SK-N-SH (cell line): ENCODE data around the gene PDE4C. TPM values are rescaled to one million over a fixed set of nuclear protein-coding genes. Genes with fewer than 3 reads are reported as not detected.
A peak's percentile ranks its signal among the peaks of the same experiment; 100 is the strongest.

Source experiments
- CTCF ChIA-PET: fragments of 300-600, 350-600 bp; formaldehyde crosslinking; extraction: SDS; loops from one replicate; lab custom pipeline; 2021; lab: Yijun Ruan, JAX
- POLR2A ChIA-PET: fragments of 350-600 bp; sonication (Branson Sonifier 250); formaldehyde crosslinking; extraction: SDS; loops from one replicate; lab custom pipeline; 2020; ENCODE audit warnings: antibody characterized with exemption, inconsistent platforms; lab: Yijun Ruan, JAX
- DNase-seq: peaks from one replicate; pipeline ENCODE4 v3.0.0; 2012
- H2AFZ ChIP-seq: fragments of 200-600 bp; sonication (generic); 2 replicates; pipeline ENCODE4 v1.8.1; 2016; ENCODE audit warnings: antibody characterized with exemption, mild to moderate bottlenecking, low read depth
- H3F3A ChIP-seq: fragments of 200-600 bp; sonication (generic); replicated peaks from 2 replicates; pipeline ENCODE3; 2016; ENCODE audit warnings: antibody characterized with exemption, mild to moderate bottlenecking; ENCODE audit not compliant: insufficient read depth
- H3K27ac ChIP-seq, 2 experiments: fragments of 200-500 bp in 1 of 2; fragments of 200-600 bp in 1 of 2; sonication (Bioruptor generic) in 1 of 2; sonication (generic), shearing (Covaris generic) in 1 of 2; 2 replicates each; pipeline versions ENCODE4 v1.5.1 to v1.6.1; 2014 to 2016; ENCODE audit warnings: low read depth in 2 of 2, inconsistent platforms in 1 of 2, low read length in 1 of 2, mild to moderate bottlenecking in 1 of 2, mixed read lengths in 1 of 2
- H3K27me3 ChIP-seq: fragments of 200-600 bp; sonication (generic), shearing (Covaris generic); 2 replicates; pipeline ENCODE4 v1.6.1; 2016; ENCODE audit warnings: mixed run types; ENCODE audit not compliant: insufficient read depth
- H3K36me3 ChIP-seq, 2 experiments: fragments of 200-500 bp in 1 of 2; fragments of 200-600 bp in 1 of 2; sonication (Bioruptor generic) in 1 of 2; sonication (generic) in 1 of 2; replicated peaks in 1 of 2; 2 replicates each; pipeline versions ENCODE3 to v1.5.1; 2014 to 2016; ENCODE audit warnings: low read length in 1 of 2, mild to moderate bottlenecking in 1 of 2; ENCODE audit not compliant: insufficient read depth in 2 of 2, control insufficient read depth in 1 of 2
- H3K4me1 ChIP-seq, 2 experiments: fragments of 200-500 bp in 1 of 2; fragments of 200-600 bp in 1 of 2; sonication (Bioruptor generic) in 1 of 2; sonication (generic), shearing (Covaris generic) in 1 of 2; 2 replicates each; pipeline versions ENCODE4 v1.5.1 to v1.6.1; 2014 to 2016; ENCODE audit warnings: low read depth in 1 of 2, low read length in 1 of 2, mixed run types in 1 of 2; ENCODE audit not compliant: insufficient read depth in 2 of 2, control insufficient read depth in 1 of 2
- H3K4me2 ChIP-seq: fragments of 200-600 bp; sonication (generic), shearing (Covaris generic); 2 replicates; pipeline ENCODE4 v1.6.1; 2017; ENCODE audit warnings: mixed run types
- H3K4me3 ChIP-seq, 2 experiments: fragments of 200-500 bp in 1 of 2; fragments of 200-600 bp in 1 of 2; sonication (Bioruptor generic) in 1 of 2; sonication (generic), shearing (Covaris generic) in 1 of 2; 2 replicates each; pipeline versions ENCODE4 v1.5.1 to v1.8.1; 2014 to 2016; ENCODE audit warnings: low read depth in 2 of 2, inconsistent platforms in 1 of 2, low read length in 1 of 2, mild to moderate bottlenecking in 1 of 2, mixed read lengths in 1 of 2, moderate library complexity in 1 of 2
- H3K79me2 ChIP-seq: fragments of 200-600 bp; sonication (generic); 2 replicates; pipeline ENCODE4 v1.8.1; 2017; ENCODE audit warnings: mild to moderate bottlenecking; ENCODE audit not compliant: insufficient read depth
- H3K9ac ChIP-seq: fragments of 200-600 bp; sonication (generic); 2 replicates; pipeline ENCODE4 v1.6.1; 2017; ENCODE audit warnings: mixed run types
- H3K9me2 ChIP-seq: fragments of 200-600 bp; sonication (generic); 2 replicates; pipeline ENCODE4 v1.6.1; 2017; ENCODE audit warnings: mixed run types
- H3K9me3 ChIP-seq: fragments of 200-600 bp; sonication (generic); 2 replicates; pipeline ENCODE4 v1.6.1; 2017; ENCODE audit warnings: mixed run types, mild to moderate bottlenecking, moderate library complexity
- H4K20me1 ChIP-seq: fragments of 200-600 bp; sonication (generic); 2 replicates; pipeline ENCODE4 v1.6.1; 2017; ENCODE audit warnings: mild to moderate bottlenecking, mixed run types; ENCODE audit not compliant: insufficient read depth
- CTCF ChIP-seq: fragments of 200-600 bp; sonication (generic); IDR thresholded peaks from 2 replicates; pipeline ENCODE4 v1.6.1; 2017; ENCODE audit warnings: antibody characterized with exemption, mild to moderate bottlenecking, moderate library complexity
- ELF1 ChIP-seq: IDR thresholded peaks from 2 replicates; pipeline ENCODE4 v1.4.0; 2012
- FOSL2 ChIP-seq: IDR thresholded peaks from 2 replicates; pipeline ENCODE4 v1.4.0; 2012; ENCODE audit warnings: low read depth, mild to moderate bottlenecking, moderate library complexity, borderline replicate concordance
- GABPA ChIP-seq: IDR thresholded peaks from 2 replicates; pipeline ENCODE4 v1.4.0; 2012; ENCODE audit warnings: low read depth, mild to moderate bottlenecking
- GATA2 ChIP-seq: sonication (generic); formaldehyde crosslinking; IDR thresholded peaks from 2 replicates; pipeline ENCODE4 v1.5.0; 2020; ENCODE audit warnings: mild to moderate bottlenecking, missing genetic modification reagents
- JUND ChIP-seq: IDR thresholded peaks from 2 replicates; pipeline ENCODE4 v1.4.0; 2012
- NFIC ChIP-seq: IDR thresholded peaks from 2 replicates; pipeline ENCODE4 v1.4.0; 2012; ENCODE audit warnings: borderline replicate concordance
- RCOR1 ChIP-seq: fragments of 150-350 bp; IDR thresholded peaks from 2 replicates; pipeline ENCODE4 v1.6.1; 2017; ENCODE audit warnings: antibody characterized with exemption, low read length
- RXRA ChIP-seq: IDR thresholded peaks from 2 replicates; pipeline ENCODE4 v1.4.0; 2012; ENCODE audit warnings: low read depth, mild to moderate bottlenecking, borderline replicate concordance
- SIN3A ChIP-seq: IDR thresholded peaks from 2 replicates; pipeline ENCODE4 v1.6.1; 2012; ENCODE audit warnings: low read depth, mild to moderate bottlenecking, low read length, moderate library complexity, borderline replicate concordance
- TAF1 ChIP-seq: IDR thresholded peaks from 2 replicates; pipeline ENCODE4 v1.6.1; 2012; ENCODE audit warnings: low read depth, mild to moderate bottlenecking, low read length, moderate library complexity, borderline replicate concordance
- TEAD4 ChIP-seq: IDR thresholded peaks from 2 replicates; pipeline ENCODE4 v1.4.0; 2012; ENCODE audit warnings: mild to moderate bottlenecking, borderline replicate concordance; ENCODE audit not compliant: insufficient read depth
- YY1 ChIP-seq: IDR thresholded peaks from 2 replicates; pipeline ENCODE4 v1.4.0; 2012; ENCODE audit warnings: low read depth, mild to moderate bottlenecking
- WGBS: methylation state at CpG from one replicate; pipeline ENCODE4 v1.1.6; 2017; ENCODE audit warnings: low lambda C conversion rate; 5-methylcytosine and 5-hydroxymethylcytosine counted together
- polyA plus RNA-seq, 3 experiments: library from polyadenylated mRNA; depleted of rRNA; stranded (reverse); fragments of >200 nt; gene quantifications; 2 replicates each; pipeline ENCODE4 v1.2.3, GENCODE V29; 2012
- TF ChIP-seq, protein P1 (sequence below): IDR thresholded peaks from 2 replicates; pipeline ENCODE4 v1.4.0; 2012; ENCODE audit warnings: low read depth

The PDE4C gene
- polyA plus RNA-seq, 1 of the 3 experiments (the other 2 are of a cell fraction) = 0.36 TPM

- Histone ChIP-seq H3K36me3 (peaks cover 0 to 6% of the 10 kb centered on the region in 2 experiments), H3K9me2 (no peaks in the 10 kb centered on the region), H3K27ac (no peak overlapping the region; a peak in 2 of 4 replicates), H3F3A (peaks cover 11% of the 10 kb centered on the region), H3K4me2 (peak overlapping the region; percentile 99), H4K20me1 (peaks cover 8% of the 10 kb centered on the region; the same call in 1 of the 2 replicates), H3K79me2 (peaks cover 9% of the 10 kb centered on the region; the same call in 1 of the 2 replicates), H3K27me3 (no peaks in the 10 kb centered on the region)
- 51% methylated on average over 11 of the region's 12 CpGs for WGBS
- CTCF ChIA-PET = interaction anchor here (0.8 to 20.7 kb wide), 6 partner anchors 9 to 85 kb away, joined by 3 to 505 read pairs (median 12); partner anchors contain the start of gene RAB3A
- no peak for TF ChIP-seq GABPA
- no peak for TF ChIP-seq YY1
- TF ChIP-seq, protein P1, sequence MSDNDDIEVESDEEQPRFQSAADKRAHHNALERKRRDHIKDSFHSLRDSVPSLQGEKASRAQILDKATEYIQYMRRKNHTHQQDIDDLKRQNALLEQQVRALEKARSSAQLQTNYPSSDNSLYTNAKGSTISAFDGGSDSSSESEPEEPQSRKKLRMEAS = no peak
- TF ChIP-seq GATA2 (CRISPR knock-in tag) = no peak
- TF ChIP-seq NFIC = no peak
- no peak for TF ChIP-seq RCOR1
- TF ChIP-seq TEAD4 = no peak
- TF ChIP-seq FOSL2 = no peak
- TF ChIP-seq TAF1 = no peak
- TF ChIP-seq, all 33 proteins: peak for 0
- Histone ChIP-seq H2AFZ (no peak overlapping the region), H3K9me3 (no peaks in the 10 kb centered on the region), H3K4me1 (peaks cover 9 to 26% of the 10 kb centered on the region in 2 experiments; a peak in 2 of 4 replicates), H3K4me3 (peak overlapping the region; percentile 72 to 94), H3K9ac (peak overlapping the region; percentile 82; the same call in 1 of the 2 replicates)
- POLR2A ChIA-PET = no interaction called here
- DNase-seq = no peak
These were observed 32.1 kb downstream of the PDE4C start for GRCh38 chr19:18194181-18194530.

DNA sequence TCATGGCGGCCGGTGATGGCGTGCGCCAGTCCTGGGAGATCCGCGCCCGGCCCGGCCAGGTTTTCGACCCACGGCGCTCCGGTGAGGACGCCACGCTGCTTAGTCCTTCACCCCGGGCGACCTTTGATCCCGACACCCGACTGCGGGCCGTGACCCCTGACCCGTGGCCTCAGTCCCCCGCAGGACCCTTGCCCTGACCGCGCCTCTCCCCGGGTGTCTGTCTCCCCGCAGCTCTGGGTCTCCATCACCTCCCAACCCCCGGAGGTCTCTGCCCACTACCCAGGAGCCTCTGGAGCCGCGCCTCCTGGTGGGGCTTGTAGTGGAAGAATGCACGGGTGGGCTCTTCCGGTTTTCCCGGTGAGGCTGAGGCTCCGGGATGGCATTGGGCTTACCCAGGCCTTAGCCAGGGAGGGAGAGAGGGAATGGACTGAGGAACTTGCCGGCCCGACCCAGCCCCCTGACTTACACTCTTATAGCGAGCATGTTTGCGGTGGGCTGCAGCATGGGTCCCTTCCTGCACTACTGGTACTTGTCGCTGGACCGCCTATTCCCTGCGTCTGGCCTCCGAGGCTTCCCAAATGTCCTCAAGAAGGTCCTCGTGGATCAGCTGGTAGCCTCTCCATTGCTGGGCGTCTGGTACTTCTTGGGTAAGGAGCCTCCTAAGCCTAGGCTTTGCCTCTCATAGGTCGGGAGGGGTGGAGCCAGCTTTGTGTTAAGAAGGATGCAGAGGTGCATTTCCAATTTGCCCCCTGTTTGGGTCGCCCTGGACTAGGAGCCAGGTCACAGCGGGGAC, 32.7 kb downstream of the PDE4C start:
- Histone ChIP-seq H3K9ac (peak overlapping the region; percentile 82), H3K9me3 (no peaks in the 10 kb centered on the region), H3K27ac (peak overlapping the region; percentile 11 to 65; a peak in 2 of 4 replicates), H4K20me1 (peaks cover 8% of the 10 kb centered on the region; the same call in 1 of the 2 replicates), H3K4me1 (peaks cover 9 to 26% of the 10 kb centered on the region in 2 experiments; a peak in 2 of 4 replicates), H3K4me3 (peak overlapping the region; percentile 72 to 94), H3F3A (peaks cover 15% of the 10 kb centered on the region), H2AFZ (peak overlapping the region; percentile 68; the same call in 1 of the 2 replicates), H3K9me2 (no peaks in the 10 kb centered on the region), H3K79me2 (peaks cover 9% of the 10 kb centered on the region; the same call in 1 of the 2 replicates), H3K4me2 (peak overlapping the region; percentile 99), H3K36me3 (peaks cover 0 to 6% of the 10 kb centered on the region in 2 experiments), H3K27me3 (no peaks in the 10 kb centered on the region)
- no peak; the same call in 1 of the 2 replicates for TF ChIP-seq CTCF
- TF ChIP-seq SIN3A = 0 out of 2 replicates have a peak, but pooled peaks have one; percentile 8
- no peak for TF ChIP-seq JUND
- no peak for TF ChIP-seq RCOR1
- no peak for TF ChIP-seq RXRA
- no peak for TF ChIP-seq TAF1
- TF ChIP-seq, protein P1 = no peak
- no peak for TF ChIP-seq ELF1
- POLR2A ChIA-PET = interaction anchor here (0.8 to 1.3 kb wide), 3 partner anchors 8 to 88 kb away, joined by 3 to 7 read pairs (median 3); partner anchors contain the start of gene JUND
- WGBS = 7% methylated on average over 22 of the region's 46 CpGs
- DNase-seq = no peak
- CTCF ChIA-PET = interaction anchor here (0.6 to 20.7 kb wide), 11 partner anchors 10 to 226 kb away, joined by 3 to 505 read pairs (median 11); partner anchors contain the start of genes IFI30, RAB3A and SSBP4
